Prostate gland (tissue), 2 donors: ENCODE data around the gene ITPR2.

Experiments
- POLR2AphosphoS5 ChIP-seq: sonication (generic); formaldehyde crosslinking; IDR thresholded peaks from one replicate; pipeline ENCODE4 v1.6.1; 2017; ENCODE audit warnings: antibody characterized with exemption
- TF ChIP-seq, protein P1 (sequence below), 4 experiments: fragments of 200-600 bp in 2 of 4; fragments of 450-650 bp in 2 of 4; sonication (generic) in 2 of 4; IDR thresholded peaks; 1 replicate in 3 of 4; 2 replicates in 1 of 4; pipeline ENCODE4 v1.5.1; 2016 to 2019; ENCODE audit warnings: antibody characterized with exemption in 4 of 4, mild to moderate bottlenecking in 2 of 4, moderate library complexity in 2 of 4

DNA sequence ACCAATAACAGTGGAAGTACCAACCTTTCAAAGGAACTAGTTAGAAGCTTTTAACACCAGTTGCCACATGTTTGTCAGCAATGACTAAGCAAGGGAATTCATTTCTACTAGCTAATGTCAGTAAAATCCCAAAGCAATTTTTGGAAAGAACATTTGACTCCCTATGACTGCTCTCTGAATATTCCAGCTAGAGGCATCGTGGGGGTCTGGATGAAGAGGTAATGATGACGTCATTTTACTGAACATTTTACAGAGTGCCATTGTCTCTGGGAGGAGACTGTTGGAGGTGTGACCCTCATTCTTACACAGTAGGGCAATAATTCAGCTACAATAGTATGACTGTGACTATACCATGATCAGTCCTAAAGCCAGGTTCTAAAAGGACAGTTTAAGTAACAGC lies 204.8 kb downstream of the ITPR2 start:
- TF ChIP-seq, protein P1, sequence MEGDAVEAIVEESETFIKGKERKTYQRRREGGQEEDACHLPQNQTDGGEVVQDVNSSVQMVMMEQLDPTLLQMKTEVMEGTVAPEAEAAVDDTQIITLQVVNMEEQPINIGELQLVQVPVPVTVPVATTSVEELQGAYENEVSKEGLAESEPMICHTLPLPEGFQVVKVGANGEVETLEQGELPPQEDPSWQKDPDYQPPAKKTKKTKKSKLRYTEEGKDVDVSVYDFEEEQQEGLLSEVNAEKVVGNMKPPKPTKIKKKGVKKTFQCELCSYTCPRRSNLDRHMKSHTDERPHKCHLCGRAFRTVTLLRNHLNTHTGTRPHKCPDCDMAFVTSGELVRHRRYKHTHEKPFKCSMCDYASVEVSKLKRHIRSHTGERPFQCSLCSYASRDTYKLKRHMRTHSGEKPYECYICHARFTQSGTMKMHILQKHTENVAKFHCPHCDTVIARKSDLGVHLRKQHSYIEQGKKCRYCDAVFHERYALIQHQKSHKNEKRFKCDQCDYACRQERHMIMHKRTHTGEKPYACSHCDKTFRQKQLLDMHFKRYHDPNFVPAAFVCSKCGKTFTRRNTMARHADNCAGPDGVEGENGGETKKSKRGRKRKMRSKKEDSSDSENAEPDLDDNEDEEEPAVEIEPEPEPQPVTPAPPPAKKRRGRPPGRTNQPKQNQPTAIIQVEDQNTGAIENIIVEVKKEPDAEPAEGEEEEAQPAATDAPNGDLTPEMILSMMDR (IDR thresholded peaks at IDR 0.05), result no peak
- TF ChIP-seq POLR2AphosphoS5, result no peak
